ENCODE results near the gene RABGAP1L.
A peak's percentile ranks its signal among the peaks of the same experiment; 100 is the strongest.
"Not testable (repeated sequence)": the region's sequence is repeated elsewhere in the genome, so short reads cannot be mapped to it uniquely, and the experiment has no call there.

RABGAP1L gene

DNA sequence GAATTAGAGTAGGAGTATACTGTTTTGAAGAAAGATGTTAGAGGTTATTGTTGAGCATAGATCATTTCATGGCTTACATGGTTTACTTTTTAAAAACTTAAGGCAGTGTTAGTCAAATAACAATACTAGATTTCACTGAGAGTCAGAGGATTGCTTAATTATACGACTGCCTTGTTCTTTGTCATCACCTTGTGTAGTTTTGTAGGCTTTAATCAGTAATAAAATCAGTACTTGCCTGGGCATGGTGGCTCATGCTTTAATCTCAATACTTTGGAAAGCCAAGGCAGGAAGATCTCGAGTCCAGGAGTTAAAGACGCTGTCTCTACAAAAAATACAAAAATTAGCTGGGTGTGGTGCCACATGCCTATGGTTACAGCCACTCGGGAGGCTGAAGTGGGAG, 247.1 kb downstream of the RABGAP1L start:
- CTCF ChIA-PET = no interaction called here
- no peaks in the 10 kb centered on the region for H3K36me3 ChIP-seq (ENCODE audit: control insufficient read depth in 4 of 4, insufficient read depth in 4 of 4, low read length in 3 of 4)

GRCh38 chr1:174407665-174408064, 248.3 kb downstream of the RABGAP1L start:
- CTCF ChIA-PET = no interaction called here
- WGBS (ENCODE audit: insufficient coverage) = 100% methylated on average over 1 of the region's 3 CpGs
- POLR2A ChIA-PET = no interaction called here
- DNase-seq = no peak
- Histone ChIP-seq H3K9me3 (ENCODE audit: control extremely low read depth in 1 of 5, control insufficient read depth in 4 of 5, insufficient read depth in 2 of 5, low read depth in 1 of 5, low read length in 4 of 5) (peaks cover 0 to 3% (median 0%) of the 10 kb centered on the region in 5 experiments), H3K36me3 (ENCODE audit: control insufficient read depth in 4 of 4, insufficient read depth in 4 of 4, low read length in 3 of 4) (no peaks in the 10 kb centered on the region), H3K27ac (ENCODE audit: insufficient read depth in 1 of 2, low read depth in 1 of 2, low read length in 2 of 2, poor library complexity in 1 of 2, severe bottlenecking in 2 of 2) (no peak overlapping the region), H3K4me1 (ENCODE audit: control extremely low read depth in 1 of 4, control insufficient read depth in 4 of 4, insufficient read depth in 4 of 4, low read length in 3 of 4) (no peaks in the 10 kb centered on the region), H3K27me3 (replicated peaks in 2 of 5; ENCODE audit: control insufficient read depth in 4 of 5, insufficient read depth in 5 of 5, low read length in 4 of 5) (no peaks in the 10 kb centered on the region), H3K4me3 (ENCODE audit: control insufficient read depth in 1 of 7, extremely low read depth in 1 of 7, insufficient read depth in 4 of 7, low read depth in 2 of 7, low read length in 6 of 7) (no peak overlapping the region)

More for the DNA sequence above, 247.1 kb downstream of the RABGAP1L start:
- no peak overlapping the region for H3K4me3 ChIP-seq (ENCODE audit: control insufficient read depth in 1 of 7, extremely low read depth in 1 of 7, insufficient read depth in 4 of 7, low read depth in 2 of 7, low read length in 6 of 7)
- peaks cover 0 to 3% (median 0%) of the 10 kb centered on the region in 5 experiments for H3K9me3 ChIP-seq (ENCODE audit: control extremely low read depth in 1 of 5, control insufficient read depth in 4 of 5, insufficient read depth in 2 of 5, low read depth in 1 of 5, low read length in 4 of 5)
- no peak for DNase-seq
- 92% methylated on average over 3 of the region's 4 CpGs for WGBS (ENCODE audit: insufficient coverage)
- H3K4me1 ChIP-seq (ENCODE audit: control extremely low read depth in 1 of 4, control insufficient read depth in 4 of 4, insufficient read depth in 4 of 4, low read length in 3 of 4) = no peaks in the 10 kb centered on the region
- H3K27me3 ChIP-seq (replicated peaks in 2 of 5; ENCODE audit: control insufficient read depth in 4 of 5, insufficient read depth in 5 of 5, low read length in 4 of 5) = no peaks in the 10 kb centered on the region
- POLR2A ChIA-PET = no interaction called here
- H3K27ac ChIP-seq (ENCODE audit: insufficient read depth in 1 of 2, low read depth in 1 of 2, low read length in 2 of 2, poor library complexity in 1 of 2, severe bottlenecking in 2 of 2) = no peak overlapping the region

DNA sequence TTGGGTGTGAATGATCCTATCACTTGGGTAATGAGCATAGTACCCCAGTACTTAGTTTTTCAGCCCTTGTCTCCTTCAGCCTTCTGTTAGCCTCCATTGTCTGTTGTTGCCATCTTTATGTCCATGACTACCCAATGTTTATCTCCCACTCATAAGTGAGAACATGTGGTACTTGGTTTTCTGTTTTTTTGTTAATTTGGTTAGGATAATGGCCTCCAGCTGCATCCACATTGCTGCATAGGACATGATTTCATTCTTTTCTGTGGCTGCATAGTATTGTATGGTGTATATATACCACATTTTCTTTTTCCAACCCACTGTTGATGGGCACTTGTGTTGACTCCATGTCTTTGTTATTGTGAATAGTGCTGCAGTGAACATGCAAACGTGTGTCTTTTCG, 248.8 kb downstream of the RABGAP1L start:
- H3K27ac ChIP-seq (ENCODE audit: insufficient read depth in 1 of 2, low read depth in 1 of 2, low read length in 2 of 2, poor library complexity in 1 of 2, severe bottlenecking in 2 of 2) = no peak overlapping the region
- WGBS (ENCODE audit: insufficient coverage) = no CpG with 5 or more reads among the region's 2 CpGs
- POLR2A ChIA-PET = no interaction called here
- no peak overlapping the region for H3K4me3 ChIP-seq (ENCODE audit: control insufficient read depth in 1 of 7, extremely low read depth in 1 of 7, insufficient read depth in 4 of 7, low read depth in 2 of 7, low read length in 6 of 7)
- DNase-seq = peak in 2 of 3 donors; percentile 2 to 25
- CTCF ChIA-PET = no interaction called here
- H3K9me3 ChIP-seq (ENCODE audit: control extremely low read depth in 1 of 5, control insufficient read depth in 4 of 5, insufficient read depth in 2 of 5, low read depth in 1 of 5, low read length in 4 of 5) = peaks cover 0 to 3% (median 0%) of the 10 kb centered on the region in 5 experiments
- H3K36me3 ChIP-seq (ENCODE audit: control insufficient read depth in 4 of 4, insufficient read depth in 4 of 4, low read length in 3 of 4) = no peaks in the 10 kb centered on the region
- no peaks in the 10 kb centered on the region for H3K4me1 ChIP-seq (ENCODE audit: control extremely low read depth in 1 of 4, control insufficient read depth in 4 of 4, insufficient read depth in 4 of 4, low read length in 3 of 4)
- H3K27me3 ChIP-seq (replicated peaks in 2 of 5; ENCODE audit: control insufficient read depth in 4 of 5, insufficient read depth in 5 of 5, low read length in 4 of 5) = no peaks in the 10 kb centered on the region

DNA sequence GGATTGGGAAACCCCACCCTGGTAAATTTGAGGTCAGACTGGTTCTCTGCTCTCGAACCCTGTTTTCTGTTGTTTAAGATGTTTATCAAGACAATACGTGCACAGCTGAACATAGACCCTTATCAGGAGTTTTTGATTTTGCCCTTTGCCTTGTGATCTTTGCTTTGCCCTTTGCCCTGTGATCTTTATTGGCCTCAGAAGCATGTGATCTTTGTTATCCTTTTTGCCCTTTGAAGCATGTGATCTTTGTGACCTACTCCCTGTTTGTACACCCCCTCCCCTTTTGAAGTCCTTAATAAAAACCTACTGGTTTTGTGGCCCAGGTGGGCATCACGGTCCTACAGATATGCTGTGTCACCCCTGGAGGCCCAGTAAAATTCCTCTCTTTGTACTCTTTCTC, 250.5 kb downstream of the RABGAP1L start:
- CTCF ChIA-PET; DNase-seq; H3K27me3 ChIP-seq (replicated peaks in 2 of 5; ENCODE audit: control insufficient read depth in 4 of 5, insufficient read depth in 5 of 5, low read length in 4 of 5); POLR2A ChIA-PET; H3K36me3 ChIP-seq (ENCODE audit: control insufficient read depth in 4 of 4, insufficient read depth in 4 of 4, low read length in 3 of 4); H3K4me3 ChIP-seq (ENCODE audit: control insufficient read depth in 1 of 7, extremely low read depth in 1 of 7, insufficient read depth in 4 of 7, low read depth in 2 of 7, low read length in 6 of 7); H3K9me3 ChIP-seq (ENCODE audit: control extremely low read depth in 1 of 5, control insufficient read depth in 4 of 5, insufficient read depth in 2 of 5, low read depth in 1 of 5, low read length in 4 of 5); H3K27ac ChIP-seq (ENCODE audit: insufficient read depth in 1 of 2, low read depth in 1 of 2, low read length in 2 of 2, poor library complexity in 1 of 2, severe bottlenecking in 2 of 2); H3K4me1 ChIP-seq (ENCODE audit: control extremely low read depth in 1 of 4, control insufficient read depth in 4 of 4, insufficient read depth in 4 of 4, low read length in 3 of 4): not testable (repeated sequence)
- WGBS (ENCODE audit: insufficient coverage) = 100% methylated on average over 2 of the region's 3 CpGs

GRCh38 chr1:174413632-174414031, 254.3 kb downstream of the RABGAP1L start:
- ChIA-PET CTCF (no interaction called here), POLR2A (no interaction called here)
- peak in 2 of 3 donors; percentile 5 to 25 for DNase-seq
- Histone ChIP-seq H3K9me3 (ENCODE audit: control extremely low read depth in 1 of 5, control insufficient read depth in 4 of 5, insufficient read depth in 2 of 5, low read depth in 1 of 5, low read length in 4 of 5) (peaks cover 0 to 3% (median 0%) of the 10 kb centered on the region in 5 experiments), H3K27ac (ENCODE audit: insufficient read depth in 1 of 2, low read depth in 1 of 2, low read length in 2 of 2, poor library complexity in 1 of 2, severe bottlenecking in 2 of 2) (no peak overlapping the region), H3K36me3 (ENCODE audit: control insufficient read depth in 4 of 4, insufficient read depth in 4 of 4, low read length in 3 of 4) (no peaks in the 10 kb centered on the region), H3K4me1 (ENCODE audit: control extremely low read depth in 1 of 4, control insufficient read depth in 4 of 4, insufficient read depth in 4 of 4, low read length in 3 of 4) (peaks cover 0 to 3% (median 0%) of the 10 kb centered on the region in 4 experiments), H3K4me3 (ENCODE audit: control insufficient read depth in 1 of 7, extremely low read depth in 1 of 7, insufficient read depth in 4 of 7, low read depth in 2 of 7, low read length in 6 of 7) (peak overlapping the region in 1 of 7 experiments; percentile 52), H3K27me3 (replicated peaks in 2 of 5; ENCODE audit: control insufficient read depth in 4 of 5, insufficient read depth in 5 of 5, low read length in 4 of 5) (no peaks in the 10 kb centered on the region)
- 83% methylated on average over 3 of the region's 4 CpGs for WGBS (ENCODE audit: insufficient coverage)

GRCh38 chr1:174414203-174414602, 254.9 kb downstream of the RABGAP1L start:
- ChIA-PET CTCF (no interaction called here), POLR2A (no interaction called here)
- Histone ChIP-seq H3K36me3 (ENCODE audit: control insufficient read depth in 4 of 4, insufficient read depth in 4 of 4, low read length in 3 of 4) (no peaks in the 10 kb centered on the region), H3K9me3 (ENCODE audit: control extremely low read depth in 1 of 5, control insufficient read depth in 4 of 5, insufficient read depth in 2 of 5, low read depth in 1 of 5, low read length in 4 of 5) (peaks cover 0 to 3% (median 0%) of the 10 kb centered on the region in 5 experiments), H3K4me1 (ENCODE audit: control extremely low read depth in 1 of 4, control insufficient read depth in 4 of 4, insufficient read depth in 4 of 4, low read length in 3 of 4) (peaks cover 0 to 3% (median 0%) of the 10 kb centered on the region in 4 experiments), H3K27me3 (replicated peaks in 2 of 5; ENCODE audit: control insufficient read depth in 4 of 5, insufficient read depth in 5 of 5, low read length in 4 of 5) (no peaks in the 10 kb centered on the region), H3K27ac (ENCODE audit: insufficient read depth in 1 of 2, low read depth in 1 of 2, low read length in 2 of 2, poor library complexity in 1 of 2, severe bottlenecking in 2 of 2) (peak overlapping the region in 1 of 2 experiments; percentile 14), H3K4me3 (ENCODE audit: control insufficient read depth in 1 of 7, extremely low read depth in 1 of 7, insufficient read depth in 4 of 7, low read depth in 2 of 7, low read length in 6 of 7) (peak overlapping the region in 3 of 7 experiments; percentile 13 to 52 (median 48))
- DNase-seq = peak in 2 of 3 donors; percentile 32 to 61
- WGBS (ENCODE audit: insufficient coverage) = no CpG with 5 or more reads among the region's 1 CpG

- ChIA-PET POLR2A (interaction anchor here (0.6 kb wide), 1 partner anchor 1068 kb away, joined by 3 read pairs; no protein-coding TSS in a partner anchor), CTCF (interaction anchor here (0.6 kb wide), 1 partner anchor 545 kb away, joined by 3 read pairs; no protein-coding TSS in a partner anchor)
- H3K36me3 ChIP-seq (ENCODE audit: control insufficient read depth in 4 of 4, insufficient read depth in 4 of 4, low read length in 3 of 4) = no peaks in the 10 kb centered on the region
- H3K4me3 ChIP-seq (ENCODE audit: control insufficient read depth in 1 of 7, extremely low read depth in 1 of 7, insufficient read depth in 4 of 7, low read depth in 2 of 7, low read length in 6 of 7) = no peak overlapping the region
- no CpG with 5 or more reads among the region's 2 CpGs for WGBS (ENCODE audit: insufficient coverage)
- peaks cover 0 to 3% (median 0%) of the 10 kb centered on the region in 4 experiments for H3K4me1 ChIP-seq (ENCODE audit: control extremely low read depth in 1 of 4, control insufficient read depth in 4 of 4, insufficient read depth in 4 of 4, low read length in 3 of 4)
- H3K9me3 ChIP-seq (ENCODE audit: control extremely low read depth in 1 of 5, control insufficient read depth in 4 of 5, insufficient read depth in 2 of 5, low read depth in 1 of 5, low read length in 4 of 5) = no peaks in the 10 kb centered on the region
- no peak overlapping the region for H3K27ac ChIP-seq (ENCODE audit: insufficient read depth in 1 of 2, low read depth in 1 of 2, low read length in 2 of 2, poor library complexity in 1 of 2, severe bottlenecking in 2 of 2)
- no peak for DNase-seq
- no peaks in the 10 kb centered on the region for H3K27me3 ChIP-seq (replicated peaks in 2 of 5; ENCODE audit: control insufficient read depth in 4 of 5, insufficient read depth in 5 of 5, low read length in 4 of 5)
These were observed 256.2 kb downstream of the RABGAP1L start for GRCh38 chr1:174415506-174415905.
